Inflammatory macrophage treated with lipopolysaccharide for 1 hour (primary cell): ENCODE results near the gene SGCE.

ENCODE experiments used
- DNase-seq, 2 donors: peaks; one replicate each; pipeline ENCODE4 v3.0.0-alpha.2; 2020 to 2022

SGCE gene

GRCh38 chr7:94620703-94621118 is 35.2 kb downstream of the SGCE start:
- peak; percentile 66 to 88 for DNase-seq

GRCh38 chr7:94618126-94618525 is 37.8 kb downstream of the SGCE start:
- DNase-seq, result peak in 1 of 2 donors; percentile 13

GRCh38 chr7:94616855-94617254 is 39.1 kb downstream of the SGCE start:
- DNase-seq, result no peak

- DNase-seq, result no peak
Measured at GRCh38 chr7:94615666-94616065, 40.3 kb downstream of the SGCE start.

GRCh38 chr7:94612661-94613060 is 43.3 kb downstream of the SGCE start:
- no peak for DNase-seq

- no peak for DNase-seq
Measured at GRCh38 chr7:94612253-94612652, 43.7 kb downstream of the SGCE start.

GRCh38 chr7:94609561-94609960 is 46.4 kb downstream of the SGCE start:
- DNase-seq, result no peak

- DNase-seq, result no peak
Measured at GRCh38 chr7:94605031-94605430, 50.9 kb downstream of the SGCE start.

GRCh38 chr7:94602181-94602580 is 53.8 kb downstream of the SGCE start:
- DNase-seq, result no peak

GRCh38 chr7:94600267-94600666 is 55.7 kb downstream of the SGCE start:
- DNase-seq, result no peak

GRCh38 chr7:94595717-94596116 is 60.2 kb downstream of the SGCE start:
- no peak for DNase-seq

- no peak for DNase-seq
Measured at GRCh38 chr7:94594882-94595281, 61.1 kb downstream of the SGCE start.

GRCh38 chr7:94591176-94591575 is 64.8 kb downstream of the SGCE start:
- no peak for DNase-seq

GRCh38 chr7:94590526-94591162 is 65.3 kb downstream of the SGCE start:
- DNase-seq, result no peak

- no peak for DNase-seq
Measured at GRCh38 chr7:94588075-94588474, 67.9 kb downstream of the SGCE start.

- no peak for DNase-seq
Measured at GRCh38 chr7:94584113-94584512, 71.8 kb downstream of the SGCE start.

- DNase-seq, result no peak
Measured at GRCh38 chr7:94580601-94581000, 75.3 kb downstream of the SGCE start.

GRCh38 chr7:94579470-94579869 is 76.5 kb downstream of the SGCE start:
- no peak for DNase-seq

- DNase-seq, result no peak
Measured at GRCh38 chr7:94578614-94579013, 77.3 kb downstream of the SGCE start.

GRCh38 chr7:94577357-94577756 is 78.6 kb downstream of the SGCE start:
- no peak for DNase-seq

- no peak for DNase-seq
Measured at GRCh38 chr7:94576316-94576715, 79.6 kb downstream of the SGCE start.

- DNase-seq, result no peak
Measured at GRCh38 chr7:94575646-94576045, 80.3 kb downstream of the SGCE start.

GRCh38 chr7:94571816-94572215 is 84.1 kb downstream of the SGCE start:
- DNase-seq, result no peak

GRCh38 chr7:94567396-94567795 is 88.5 kb downstream of the SGCE start:
- DNase-seq, result no peak

- no peak for DNase-seq
Measured at GRCh38 chr7:94565247-94565894, 90.6 kb downstream of the SGCE start.
